NB4 (cell line): Measurements from ENCODE around the gene LIX1L.

Source experiments
- DNase-seq: peaks from one replicate; pipeline ENCODE4 v3.0.0; 2010; ENCODE audit warnings: low read depth
- H3K4me3 ChIP-seq: one replicate; pipeline ENCODE4 v1.5.1; 2011; ENCODE audit warnings: mild to moderate bottlenecking, low read depth, low read length, moderate library complexity
- CTCF ChIP-seq: IDR thresholded peaks from one replicate; pipeline ENCODE4 v1.5.1; 2012; ENCODE audit warnings: low read depth, low read length
- MYC ChIP-seq: IDR thresholded peaks from 2 replicates; pipeline ENCODE4 v1.6.1; 2011; ENCODE audit warnings: low read depth, low read length
- POLR2A ChIP-seq: IDR thresholded peaks from 2 replicates; pipeline ENCODE4 v1.6.1; 2011; ENCODE audit warnings: mild to moderate bottlenecking; ENCODE audit not compliant: insufficient read length; ENCODE audit errors: extremely low read depth
- TF ChIP-seq, protein P1 (sequence below): IDR thresholded peaks from 2 replicates; pipeline ENCODE4 v1.6.1; 2011; ENCODE audit warnings: low read depth, low read length

Gene LIX1L

GRCh38 chr1:145891143-145891542 lies 66.7 kb downstream of the LIX1L start:
- no peak for DNase-seq
- H3K4me3 ChIP-seq = no peak overlapping the region
- TF ChIP-seq CTCF (no peak), POLR2A (no peak)

- no peak overlapping the region for H3K4me3 ChIP-seq
- DNase-seq = no peak
- TF ChIP-seq, protein P1, sequence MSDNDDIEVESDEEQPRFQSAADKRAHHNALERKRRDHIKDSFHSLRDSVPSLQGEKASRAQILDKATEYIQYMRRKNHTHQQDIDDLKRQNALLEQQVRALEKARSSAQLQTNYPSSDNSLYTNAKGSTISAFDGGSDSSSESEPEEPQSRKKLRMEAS = no peak
- TF ChIP-seq CTCF (no peak), MYC (no peak), POLR2A (no peak)
These were observed 68.1 kb downstream of the LIX1L start for GRCh38 chr1:145889722-145890121.

DNA sequence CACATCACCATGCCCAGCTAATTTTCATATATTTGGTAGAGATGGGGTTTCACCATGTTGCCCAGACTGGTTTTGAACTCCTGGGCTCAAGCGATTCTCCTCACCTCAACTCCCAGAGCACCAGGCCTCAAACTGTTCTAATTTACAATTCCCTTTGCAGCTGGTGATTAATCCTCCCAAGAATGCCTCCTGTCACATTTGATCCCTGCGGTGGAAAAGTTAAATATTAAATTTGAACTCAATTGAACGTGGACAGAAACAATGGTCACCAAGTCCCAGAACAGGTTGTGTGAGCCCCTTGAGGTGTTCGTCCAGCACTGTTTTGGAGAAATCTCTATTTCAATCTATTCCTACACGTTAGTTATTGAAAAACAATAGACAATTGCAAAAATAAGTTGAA lies 70.2 kb downstream of the LIX1L start:
- H3K4me3 ChIP-seq = no peak overlapping the region
- TF ChIP-seq CTCF (no peak), MYC (no peak), POLR2A (no peak)
- TF ChIP-seq, protein P1 = no peak
- DNase-seq = no peak

DNA sequence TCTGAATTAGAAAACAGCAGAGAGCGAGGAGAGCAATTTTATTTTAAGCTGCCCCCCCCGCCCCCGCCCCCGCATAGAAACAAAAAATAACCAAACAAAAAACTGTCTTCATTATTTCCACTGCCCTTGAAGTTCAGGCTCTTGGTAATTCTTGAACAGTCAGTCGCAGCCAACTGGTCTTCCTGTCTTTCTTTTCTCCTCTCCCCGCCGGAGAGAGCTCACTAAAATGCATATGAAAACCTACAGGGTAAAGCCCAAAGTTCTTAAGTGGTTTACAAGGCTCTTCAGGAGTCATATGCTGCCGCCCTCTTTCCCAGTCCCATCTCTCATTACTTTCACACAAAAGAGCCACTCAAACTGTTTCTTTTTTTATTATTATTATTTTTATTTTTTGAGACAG lies 71.0 kb downstream of the LIX1L start:
- no peak overlapping the region for H3K4me3 ChIP-seq

DNA sequence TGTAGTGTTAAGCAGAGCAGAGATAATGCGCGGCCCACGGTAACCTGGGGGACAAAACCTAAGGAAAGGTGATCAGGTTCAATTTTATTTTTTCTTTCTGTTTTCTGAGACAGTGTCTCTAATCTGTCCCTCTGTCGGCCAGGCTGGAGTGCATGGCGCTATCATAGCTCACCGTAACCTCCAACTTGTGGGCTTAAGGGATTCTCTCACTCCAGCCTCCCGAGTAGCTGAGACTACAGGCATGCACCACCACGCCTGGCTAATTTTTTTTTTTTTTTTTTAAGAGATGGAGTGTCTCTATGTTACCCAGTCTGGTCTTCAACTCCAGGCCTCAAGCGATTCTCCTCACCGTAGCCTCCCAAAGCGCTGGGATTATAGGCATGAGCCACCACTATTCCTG lies 71.4 kb downstream of the LIX1L start:
- DNase-seq = no peak
- no peak overlapping the region for H3K4me3 ChIP-seq
- TF ChIP-seq, protein P1 = no peak
- TF ChIP-seq POLR2A (no peak), MYC (no peak), CTCF (no peak)

More for the DNA sequence above, 71.0 kb downstream of the LIX1L start:
- DNase-seq = no peak
- no peak for TF ChIP-seq POLR2A
- no peak for TF ChIP-seq CTCF
- no peak for TF ChIP-seq MYC

GRCh38 chr1:145885738-145886287 lies 72.0 kb downstream of the LIX1L start, which contains the start of gene ANKRD35:
Gene ANKRD35 (minus strand): TSS chr1:145885866. CDS start chr1:145885758, 108 bp downstream.
- no peak for TF ChIP-seq MYC
- peak; percentile 72 for DNase-seq
- no peak within 1 kb of the TSS for H3K4me3 ChIP-seq

DNA sequence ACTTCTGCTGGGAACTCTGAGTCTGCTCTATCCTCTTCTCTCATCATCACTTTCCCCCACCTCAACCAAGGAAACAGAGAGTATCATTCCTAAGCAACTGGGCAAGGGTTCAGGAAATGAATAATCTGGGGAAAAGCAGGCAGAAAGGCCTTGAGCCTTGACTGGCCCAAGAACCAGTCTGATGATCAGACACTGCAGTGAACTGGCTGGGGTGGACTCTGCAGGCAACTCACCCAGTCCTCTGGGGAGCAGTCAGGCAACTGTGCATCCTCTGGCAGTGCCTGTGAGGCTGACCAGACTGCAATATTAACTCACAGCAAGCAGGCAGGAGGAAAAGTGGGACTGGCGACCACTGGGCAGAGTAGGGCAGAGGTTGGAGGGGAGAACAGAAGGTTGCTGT lies 73.1 kb downstream of the LIX1L start:
- TF ChIP-seq MYC (no peak), POLR2A (no peak), CTCF (no peak)
- TF ChIP-seq, protein P1 = no peak
- no peak for DNase-seq
- no peak overlapping the region for H3K4me3 ChIP-seq
